ENCODE results near the gene PPP2R5C. TPM values are rescaled to one million over a fixed set of nuclear protein-coding genes. Genes with fewer than 3 reads are reported as not detected.

The PPP2R5C gene
- total RNA-seq, 1 experiment from 2014 or later = 96.1 TPM

- Histone ChIP-seq H3K9me3 (ENCODE audit: low read length) (no peaks in the 10 kb centered on the region), H3K36me3 (ENCODE audit: low read depth, low read length) (no peaks in the 10 kb centered on the region; the same call in 1 of the 2 replicates), H3K27ac (ENCODE audit: low read length) (no peak overlapping the region), H2AFZ (ENCODE audit: low read length) (no peak overlapping the region), H3K4me1 (ENCODE audit: insufficient read depth, low read length) (no peaks in the 10 kb centered on the region), H3K4me2 (ENCODE audit: low read length) (no peak overlapping the region), H4K20me1 (ENCODE audit: low read length) (no peaks in the 10 kb centered on the region), H3K4me3 (ENCODE audit: low read length) (no peak overlapping the region), H3F3A (ENCODE audit: low read length, unreplicated experiment) (no peaks in the 10 kb centered on the region), H3K27me3 (ENCODE audit: low read length) (no peaks in the 10 kb centered on the region), H3K9me2 (replicated peaks; ENCODE audit: low read length) (no peaks in the 10 kb centered on the region), H3K9ac (ENCODE audit: low read length) (no peak overlapping the region), H3K79me2 (ENCODE audit: low read length) (no peaks in the 10 kb centered on the region)
- CTCF ChIA-PET = no interaction called here
- TF ChIP-seq EZH2 (IDR thresholded peaks at IDR 0.05; ENCODE audit: low read length, unreplicated experiment) (no peak), EZH2phosphoT487 (IDR thresholded peaks at IDR 0.05; ENCODE audit: borderline replicate concordance, low read length) (no peak), CTCF (conservative IDR thresholded peaks at IDR 0.05; ENCODE audit: low read depth, low read length) (no peak)
- intact Hi-C loops (cut with micrococcal nuclease) = no loop called here
- ATAC-seq = no peak
- DNase-seq = no peak
- no TSS peak for BruUV-seq (replicated peaks)
- POLR2A ChIA-PET (ENCODE audit: unreplicated experiment) = no interaction called here
These were observed 126.7 kb downstream of the PPP2R5C start for GRCh38 chr14:101888182-101888581.

- peaks cover 2% of the 10 kb centered on the region; the same call in 1 of the 2 replicates for H3K36me3 ChIP-seq (ENCODE audit: low read depth, low read length)
- H3K27ac ChIP-seq (ENCODE audit: low read length) = no peak overlapping the region
- ChIA-PET POLR2A (ENCODE audit: unreplicated experiment) (no interaction called here), CTCF (no interaction called here)
- TF ChIP-seq EZH2phosphoT487 (IDR thresholded peaks at IDR 0.05; ENCODE audit: borderline replicate concordance, low read length) (no peak), EZH2 (IDR thresholded peaks at IDR 0.05; ENCODE audit: low read length, unreplicated experiment) (no peak), CTCF (conservative IDR thresholded peaks at IDR 0.05; ENCODE audit: low read depth, low read length) (no peak)
- H3K27me3 ChIP-seq (ENCODE audit: low read length) = no peaks in the 10 kb centered on the region
- intact Hi-C loops (cut with micrococcal nuclease) = no loop called here
- no peak overlapping the region for H3K4me2 ChIP-seq (ENCODE audit: low read length)
- H3K9me2 ChIP-seq (replicated peaks; ENCODE audit: low read length) = no peaks in the 10 kb centered on the region
- no peaks in the 10 kb centered on the region for H3K79me2 ChIP-seq (ENCODE audit: low read length)
- no peaks in the 10 kb centered on the region for H3K9me3 ChIP-seq (ENCODE audit: low read length)
- H3K4me1 ChIP-seq (ENCODE audit: insufficient read depth, low read length) = no peaks in the 10 kb centered on the region
- ATAC-seq (no peak), DNase-seq (no peak)
- no peaks in the 10 kb centered on the region for H3F3A ChIP-seq (ENCODE audit: low read length, unreplicated experiment)
- no peak overlapping the region for H2AFZ ChIP-seq (ENCODE audit: low read length)
- no peaks in the 10 kb centered on the region for H4K20me1 ChIP-seq (ENCODE audit: low read length)
- no peak overlapping the region for H3K4me3 ChIP-seq (ENCODE audit: low read length)
- no TSS peak for BruUV-seq (replicated peaks)
- H3K9ac ChIP-seq (ENCODE audit: low read length) = no peak overlapping the region
These were observed 127.9 kb downstream of the PPP2R5C start for GRCh38 chr14:101889366-101889765.

GRCh38 chr14:101889898-101890297 lies 128.4 kb downstream of the PPP2R5C start:
- ATAC-seq (peak; percentile 51), DNase-seq (peak; percentile 27)
- no peaks in the 10 kb centered on the region for H3F3A ChIP-seq (ENCODE audit: low read length, unreplicated experiment)
- no peaks in the 10 kb centered on the region for H3K27me3 ChIP-seq (ENCODE audit: low read length)
- no peak overlapping the region for H3K4me2 ChIP-seq (ENCODE audit: low read length)
- H3K36me3 ChIP-seq (ENCODE audit: low read depth, low read length) = peaks cover 7% of the 10 kb centered on the region; the same call in 1 of the 2 replicates
- H3K4me1 ChIP-seq (ENCODE audit: insufficient read depth, low read length) = no peaks in the 10 kb centered on the region
- no TSS peak for BruUV-seq (replicated peaks)
- H3K79me2 ChIP-seq (ENCODE audit: low read length) = no peaks in the 10 kb centered on the region
- no peak overlapping the region for H3K4me3 ChIP-seq (ENCODE audit: low read length)
- peak; percentile 47 for TF ChIP-seq CTCF (conservative IDR thresholded peaks at IDR 0.05; ENCODE audit: low read depth, low read length)
- TF ChIP-seq EZH2phosphoT487 (IDR thresholded peaks at IDR 0.05; ENCODE audit: borderline replicate concordance, low read length) = no peak
- TF ChIP-seq EZH2 (IDR thresholded peaks at IDR 0.05; ENCODE audit: low read length, unreplicated experiment) = no peak
- no peak overlapping the region for H3K9ac ChIP-seq (ENCODE audit: low read length)
- ChIA-PET POLR2A (ENCODE audit: unreplicated experiment) (no interaction called here), CTCF (no interaction called here)
- H2AFZ ChIP-seq (ENCODE audit: low read length) = no peak overlapping the region
- intact Hi-C loops (cut with micrococcal nuclease) = loop anchor here (1.0 to 10.0 kb wide), 2 partner anchors 120 to 185 kb away; no protein-coding TSS in a partner anchor
- no peaks in the 10 kb centered on the region for H3K9me2 ChIP-seq (replicated peaks; ENCODE audit: low read length)
- no peak overlapping the region for H3K27ac ChIP-seq (ENCODE audit: low read length)
- no peaks in the 10 kb centered on the region for H4K20me1 ChIP-seq (ENCODE audit: low read length)
- H3K9me3 ChIP-seq (ENCODE audit: low read length) = no peaks in the 10 kb centered on the region
